Testis (tissue), 2 donors: ENCODE measurements around the gene TXN.

Experiments used
- CTCF ChIP-seq, 3 experiments: fragments of 450-650 bp in 2 of 3; fragments of 200-600 bp in 1 of 3; sonication (generic) in 1 of 3; IDR thresholded peaks; one replicate each; pipeline ENCODE4 v1.5.1; 2016 to 2019; ENCODE audit warnings: antibody characterized with exemption in 3 of 3, mild to moderate bottlenecking in 2 of 3, moderate library complexity in 1 of 3
- POLR2A ChIP-seq: fragments of 450-650 bp; IDR thresholded peaks from one replicate; pipeline ENCODE4 v1.6.1; 2017; ENCODE audit warnings: antibody characterized with exemption, mild to moderate bottlenecking, moderate library complexity

- no peak for TF ChIP-seq CTCF (IDR thresholded peaks at IDR 0.05)
- no peak for TF ChIP-seq POLR2A
Observed at GRCh38 chr9:110208031-110208430, 48.3 kb downstream of the TXN start, which contains the start of gene C9orf152.
